Hepatocyte (in vitro differentiated cells): ENCODE measurements around the gene LSM10. TPM values are rescaled to one million over a fixed set of nuclear protein-coding genes. Genes with fewer than 3 reads are reported as not detected.

ENCODE experiments used
- DNase-seq: peaks from one replicate; pipeline ENCODE4 v3.0.0-alpha.2; 2016; ENCODE audit warnings: low spot score
- H2AFZ ChIP-seq: fragments of 200-600 bp; sonication (generic); 2 replicates; pipeline ENCODE4 v1.6.0; 2016; ENCODE audit warnings: antibody characterized with exemption, mild to moderate bottlenecking
- H3K27ac ChIP-seq: fragments of 200-600 bp; sonication (generic); 2 replicates; pipeline ENCODE4 v1.5.1; 2016; ENCODE audit warnings: mild to moderate bottlenecking
- H3K27me3 ChIP-seq: fragments of 200-600 bp; sonication (generic); 2 replicates; pipeline ENCODE4 v1.6.1; 2016
- H3K36me3 ChIP-seq: fragments of 200-600 bp; sonication (generic); replicated peaks from 2 replicates; pipeline ENCODE4 v1.5.1; 2016; ENCODE audit warnings: low read depth; ENCODE audit not compliant: insufficient read depth
- H3K4me1 ChIP-seq: fragments of 200-600 bp; sonication (generic); 2 replicates; pipeline ENCODE4 v1.5.1; 2016; ENCODE audit warnings: mild to moderate bottlenecking, moderate library complexity; ENCODE audit not compliant: insufficient read depth
- H3K4me2 ChIP-seq: fragments of 200-600 bp; sonication (generic); 2 replicates; pipeline ENCODE4 v1.6.0; 2016
- H3K4me3 ChIP-seq: fragments of 200-600 bp; sonication (generic); 2 replicates; pipeline ENCODE4 v1.5.1; 2016; ENCODE audit warnings: mild to moderate bottlenecking
- H3K79me2 ChIP-seq: fragments of 200-600 bp; sonication (generic); 2 replicates; pipeline ENCODE4 v1.6.0; 2017; ENCODE audit warnings: mild to moderate bottlenecking
- H3K9me2 ChIP-seq: fragments of 200-600 bp; sonication (generic); replicated peaks from 2 replicates; pipeline ENCODE4 v1.6.0; 2017; ENCODE audit warnings: mild to moderate bottlenecking; ENCODE audit not compliant: insufficient read depth
- H3K9me3 ChIP-seq: fragments of 200-600 bp; sonication (generic); 2 replicates; pipeline ENCODE4 v1.5.1; 2016; ENCODE audit warnings: low read depth, mild to moderate bottlenecking
- H4K20me1 ChIP-seq: fragments of 200-600 bp; sonication (generic); 2 replicates; pipeline ENCODE4 v1.6.0; 2016; ENCODE audit warnings: mild to moderate bottlenecking; ENCODE audit not compliant: insufficient read depth, poor library complexity, severe bottlenecking
- EZH2 ChIP-seq: fragments of 200-600 bp; sonication (generic); IDR thresholded peaks from 2 replicates; pipeline ENCODE4 v1.6.1; 2016; ENCODE audit warnings: antibody characterized with exemption, mild to moderate bottlenecking, borderline replicate concordance
- EZH2phosphoT487 ChIP-seq: fragments of 200-600 bp; sonication (generic); IDR thresholded peaks from one replicate; pipeline ENCODE4 v1.6.1; 2018; ENCODE audit warnings: antibody characterized with exemption, mild to moderate bottlenecking, low read depth, moderate library complexity; ENCODE audit not compliant: unreplicated experiment, severe bottlenecking
- WGBS: methylation state at CpG from one replicate; pipeline ENCODE4 v1.1.6; 2016; ENCODE audit warnings: low lambda C conversion rate; ENCODE audit errors: missing lambda C conversion rate; 5-methylcytosine and 5-hydroxymethylcytosine counted together
- polyA plus RNA-seq: library from polyadenylated mRNA; unstranded; fragments of >200 nt; fragmentation: Nextera tagmentation; extraction: Ambion mirVana; gene quantifications from 2 replicates; pipeline ENCODE4 v1.2.1, GENCODE V29; 2016
- total RNA-seq: library from RNA; depleted of rRNA; stranded (reverse); fragments of >200 nt; gene quantifications from 2 replicates; pipeline ENCODE4 v1.2.3, GENCODE V29; 2014
- TF ChIP-seq, protein P1 (sequence below): fragments of 200-600 bp; sonication (generic); IDR thresholded peaks from 2 replicates; pipeline ENCODE4 v1.5.1; 2016; ENCODE audit warnings: antibody characterized with exemption, mild to moderate bottlenecking; ENCODE audit not compliant: poor library complexity

LSM10 gene
- total and polyA plus RNA-seq, 2 experiments from 2014 or later, result 9.4 to 63.9 TPM

DNA sequence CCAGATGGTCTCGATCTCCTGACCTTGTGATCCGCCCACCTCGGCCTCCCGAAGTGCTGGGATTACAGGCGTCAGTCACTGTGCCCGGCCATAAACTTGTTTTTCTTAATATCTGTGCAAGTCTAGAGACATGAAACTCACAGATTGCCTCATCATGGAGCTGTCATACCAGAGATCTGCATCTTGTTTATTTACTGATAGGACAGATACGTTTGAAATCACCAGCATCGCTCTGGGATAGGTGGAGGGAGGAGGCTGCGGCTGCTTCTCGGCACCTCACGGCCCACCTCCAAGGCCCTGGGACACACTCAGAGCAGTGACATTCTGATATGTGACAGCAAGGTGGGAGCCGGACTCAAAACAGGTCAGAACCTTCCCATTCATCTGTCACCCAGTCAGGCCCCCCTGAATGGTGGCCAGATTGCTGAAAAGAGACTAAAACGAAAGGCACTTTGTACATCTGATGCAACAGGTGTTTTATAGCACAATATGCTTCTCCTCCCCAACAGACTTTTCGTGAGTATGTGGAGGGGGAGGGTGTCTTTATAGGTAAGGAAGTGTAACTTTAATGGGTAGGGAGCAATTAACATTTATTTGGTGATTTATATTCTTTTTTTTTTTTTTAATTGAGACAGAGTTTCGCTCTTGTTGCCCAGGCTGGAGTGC, 18.1 kb upstream of the LSM10 start:
- Histone ChIP-seq H4K20me1 (no peaks in the 10 kb centered on the region), H3K4me1 (no peaks in the 10 kb centered on the region), H3K79me2 (no peaks in the 10 kb centered on the region), H3K27me3 (no peaks in the 10 kb centered on the region), H2AFZ (no peak overlapping the region), H3K36me3 (no peaks in the 10 kb centered on the region), H3K4me3 (no peak overlapping the region), H3K9me3 (no peaks in the 10 kb centered on the region), H3K4me2 (no peak overlapping the region), H3K27ac (no peak overlapping the region), H3K9me2 (no peaks in the 10 kb centered on the region)
- TF ChIP-seq, protein P1, sequence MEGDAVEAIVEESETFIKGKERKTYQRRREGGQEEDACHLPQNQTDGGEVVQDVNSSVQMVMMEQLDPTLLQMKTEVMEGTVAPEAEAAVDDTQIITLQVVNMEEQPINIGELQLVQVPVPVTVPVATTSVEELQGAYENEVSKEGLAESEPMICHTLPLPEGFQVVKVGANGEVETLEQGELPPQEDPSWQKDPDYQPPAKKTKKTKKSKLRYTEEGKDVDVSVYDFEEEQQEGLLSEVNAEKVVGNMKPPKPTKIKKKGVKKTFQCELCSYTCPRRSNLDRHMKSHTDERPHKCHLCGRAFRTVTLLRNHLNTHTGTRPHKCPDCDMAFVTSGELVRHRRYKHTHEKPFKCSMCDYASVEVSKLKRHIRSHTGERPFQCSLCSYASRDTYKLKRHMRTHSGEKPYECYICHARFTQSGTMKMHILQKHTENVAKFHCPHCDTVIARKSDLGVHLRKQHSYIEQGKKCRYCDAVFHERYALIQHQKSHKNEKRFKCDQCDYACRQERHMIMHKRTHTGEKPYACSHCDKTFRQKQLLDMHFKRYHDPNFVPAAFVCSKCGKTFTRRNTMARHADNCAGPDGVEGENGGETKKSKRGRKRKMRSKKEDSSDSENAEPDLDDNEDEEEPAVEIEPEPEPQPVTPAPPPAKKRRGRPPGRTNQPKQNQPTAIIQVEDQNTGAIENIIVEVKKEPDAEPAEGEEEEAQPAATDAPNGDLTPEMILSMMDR, result no peak
- TF ChIP-seq EZH2phosphoT487, result no peak
- no peak for TF ChIP-seq EZH2
- no peak for DNase-seq
- WGBS, result 90% methylated on average over 15 of the region's 15 CpGs

DNA sequence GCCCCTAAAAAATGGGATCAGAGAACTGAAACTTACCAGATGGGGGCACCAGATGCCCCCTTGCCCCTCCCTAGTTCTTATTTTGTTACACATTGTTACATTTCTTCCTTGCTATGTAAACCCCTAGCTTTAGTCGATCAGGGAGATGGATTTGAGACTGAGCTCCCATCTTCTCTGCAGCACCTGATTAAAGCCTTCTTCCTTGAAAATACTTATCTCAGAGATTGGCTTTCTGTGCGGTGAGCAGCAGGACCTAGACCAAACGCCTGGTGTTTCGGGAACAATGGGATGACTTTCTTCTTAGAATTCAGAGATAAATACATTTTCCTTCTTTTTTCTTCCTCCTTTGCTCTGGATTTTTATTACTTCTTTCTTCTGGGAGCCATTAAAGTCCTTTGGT, 16.7 kb upstream of the LSM10 start:
- H3K27ac ChIP-seq, result no peak overlapping the region
- H4K20me1 ChIP-seq, result no peaks in the 10 kb centered on the region
- no peaks in the 10 kb centered on the region for H3K27me3 ChIP-seq
- DNase-seq, result no peak
- H2AFZ ChIP-seq, result no peak overlapping the region
- no peak overlapping the region for H3K4me2 ChIP-seq
- 87% methylated on average over 4 of the region's 4 CpGs for WGBS
- no peak overlapping the region for H3K4me3 ChIP-seq
- no peaks in the 10 kb centered on the region for H3K36me3 ChIP-seq
- TF ChIP-seq, protein P1, result no peak
- TF ChIP-seq EZH2 (no peak), EZH2phosphoT487 (no peak)
- H3K79me2 ChIP-seq, result no peaks in the 10 kb centered on the region
- H3K4me1 ChIP-seq, result no peaks in the 10 kb centered on the region
- no peaks in the 10 kb centered on the region for H3K9me3 ChIP-seq
- no peaks in the 10 kb centered on the region for H3K9me2 ChIP-seq

DNA sequence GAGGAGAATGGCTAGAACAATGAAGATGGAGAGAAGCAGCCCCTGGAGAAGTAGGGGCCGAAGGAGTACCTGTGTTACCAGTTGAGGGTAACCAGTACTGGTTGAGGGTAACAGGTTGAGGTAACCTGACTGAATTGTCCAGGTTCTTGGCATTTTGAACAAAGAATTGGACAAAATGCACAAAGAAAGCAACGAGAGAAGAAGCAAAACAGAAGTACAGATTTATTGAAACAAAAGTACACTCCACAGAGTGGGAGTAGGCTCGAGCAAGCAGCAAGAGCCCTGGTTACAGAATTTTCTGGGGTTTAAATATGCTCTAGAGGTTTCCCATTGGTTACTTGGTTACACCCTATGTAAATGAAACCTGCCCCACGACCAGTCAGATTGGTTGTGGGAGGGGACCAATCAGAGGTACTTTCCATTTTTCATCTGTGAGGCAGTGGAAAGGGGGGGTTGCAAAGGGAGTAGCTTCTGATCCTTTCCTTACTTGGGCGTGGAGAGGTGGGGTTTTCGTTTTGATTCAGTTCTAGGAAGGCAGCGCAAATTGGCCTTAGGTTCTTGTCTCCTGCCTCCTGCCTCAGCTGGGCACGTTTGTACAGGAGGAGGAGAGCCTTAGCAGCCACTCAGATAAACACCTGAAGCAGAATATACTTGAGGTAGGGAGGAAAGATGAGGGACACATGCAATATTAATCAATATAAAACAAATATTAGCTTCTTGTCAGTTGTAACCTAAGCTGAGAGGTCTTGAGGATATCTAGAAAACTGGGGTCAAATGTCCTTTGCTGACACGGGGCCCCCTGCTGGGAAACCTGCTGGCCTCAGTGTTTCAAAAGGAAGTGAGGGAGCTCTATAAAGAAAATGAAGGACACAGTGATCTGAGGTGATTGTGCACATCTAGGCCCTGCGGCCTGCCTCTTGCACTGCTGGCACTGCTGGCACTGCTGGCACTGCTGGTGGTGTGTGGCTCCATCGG, 14.3 kb upstream of the LSM10 start:
- no peak overlapping the region for H2AFZ ChIP-seq
- 76% methylated on average over 11 of the region's 11 CpGs for WGBS
- no peaks in the 10 kb centered on the region for H3K27me3 ChIP-seq

More for the DNA sequence above, 14.3 kb upstream of the LSM10 start:
- H3K4me1 ChIP-seq, result no peaks in the 10 kb centered on the region
- no peaks in the 10 kb centered on the region for H3K36me3 ChIP-seq
- DNase-seq, result no peak
- TF ChIP-seq EZH2, result no peak
- no peak for TF ChIP-seq EZH2phosphoT487
- TF ChIP-seq, protein P1, result no peak
- no peak overlapping the region for H3K27ac ChIP-seq
- no peaks in the 10 kb centered on the region for H3K9me2 ChIP-seq
- no peaks in the 10 kb centered on the region for H3K79me2 ChIP-seq
- no peak overlapping the region for H3K4me3 ChIP-seq
- H4K20me1 ChIP-seq, result no peaks in the 10 kb centered on the region
- no peaks in the 10 kb centered on the region for H3K9me3 ChIP-seq
- no peak overlapping the region for H3K4me2 ChIP-seq
